AG08395 (cell line): ENCODE results near the gene CNOT6L.

Source experiments
- DNase-seq: peaks from one replicate; pipeline ENCODE4 v3.0.0; 2012; ENCODE audit warnings: mixed read lengths, low spot score

CNOT6L gene

GRCh38 chr4:77820649-77821561 lies 1.7 kb upstream of the CNOT6L start:
- peak; percentile 10 for DNase-seq

- DNase-seq = peak; percentile 87
Measured at GRCh38 chr4:77819843-77820648, 878 bp upstream of the CNOT6L start.

GRCh38 chr4:77819404-77819842 lies 255 bp upstream of the CNOT6L start:
- peak; percentile 43 for DNase-seq

- peak; percentile 87 for DNase-seq
Measured at GRCh38 chr4:77818073-77818601, 1.0 kb downstream of the CNOT6L start.

- no peak for DNase-seq
Measured at GRCh38 chr4:77817304-77818072, 1.7 kb downstream of the CNOT6L start.

- no peak for DNase-seq
Measured at GRCh38 chr4:77816546-77816945, 2.6 kb downstream of the CNOT6L start.

GRCh38 chr4:77815636-77816035 lies 3.5 kb downstream of the CNOT6L start:
- DNase-seq = no peak

GRCh38 chr4:77805840-77806239 lies 13.3 kb downstream of the CNOT6L start:
- DNase-seq = no peak

GRCh38 chr4:77804471-77804870 lies 14.7 kb downstream of the CNOT6L start:
- no peak for DNase-seq

GRCh38 chr4:77802402-77802801 lies 16.8 kb downstream of the CNOT6L start:
- DNase-seq = no peak

- no peak for DNase-seq
Measured at GRCh38 chr4:77801260-77801608, 17.9 kb downstream of the CNOT6L start.

GRCh38 chr4:77800483-77801259 lies 18.5 kb downstream of the CNOT6L start:
- peak; percentile 24 for DNase-seq

GRCh38 chr4:77800077-77800476 lies 19.1 kb downstream of the CNOT6L start:
- no peak for DNase-seq

GRCh38 chr4:77798385-77798784 lies 20.8 kb downstream of the CNOT6L start:
- no peak for DNase-seq

GRCh38 chr4:77797239-77797638 lies 21.9 kb downstream of the CNOT6L start:
- no peak for DNase-seq

GRCh38 chr4:77795326-77795725 lies 23.8 kb downstream of the CNOT6L start:
- no peak for DNase-seq

- no peak for DNase-seq
Measured at GRCh38 chr4:77790146-77790545, 29.0 kb downstream of the CNOT6L start.

- DNase-seq = no peak
Measured at GRCh38 chr4:77788990-77789389, 30.2 kb downstream of the CNOT6L start.

GRCh38 chr4:77787969-77788368 lies 31.2 kb downstream of the CNOT6L start:
- no peak for DNase-seq

GRCh38 chr4:77785669-77786068 lies 33.5 kb downstream of the CNOT6L start:
- DNase-seq = no peak

- no peak for DNase-seq
Measured at GRCh38 chr4:77783895-77784294, 35.3 kb downstream of the CNOT6L start.
